ENCODE results near the gene CHD9. TPM values are rescaled to one million over a fixed set of nuclear protein-coding genes. Genes with fewer than 3 reads are reported as not detected.
"Not testable (repeated sequence)": the region's sequence is repeated elsewhere in the genome, so short reads cannot be mapped to it uniquely, and the experiment has no call there.

The CHD9 gene
- total RNA-seq, 4 donors from 2014 or later, result 82.2 to 114 (median 91.3) TPM

DNA sequence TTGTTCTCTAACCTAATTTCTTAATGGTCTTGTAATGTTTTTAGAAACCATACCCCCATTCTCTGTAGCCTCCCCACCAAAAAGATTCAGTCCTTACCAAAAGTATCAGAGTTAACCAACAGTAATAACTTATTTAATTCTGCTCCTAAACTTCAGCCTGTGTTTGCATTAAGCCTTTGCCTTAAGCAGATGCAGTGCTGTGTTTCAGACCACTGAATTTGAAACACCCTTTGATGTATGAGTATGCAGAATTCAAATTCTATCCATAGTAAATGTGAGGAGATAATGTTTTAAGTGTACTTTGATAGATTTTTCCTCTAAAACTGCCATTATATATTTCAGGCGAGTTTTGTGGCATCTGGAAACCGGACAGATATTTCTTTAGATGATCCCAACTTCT lies 207.9 kb downstream of the CHD9 start:
- H3K27ac ChIP-seq, result no peak overlapping the region
- peaks cover 0 to 8% (median 0%) of the 10 kb centered on the region in 4 donors for H3K9me3 ChIP-seq
- TF ChIP-seq, protein P1, sequence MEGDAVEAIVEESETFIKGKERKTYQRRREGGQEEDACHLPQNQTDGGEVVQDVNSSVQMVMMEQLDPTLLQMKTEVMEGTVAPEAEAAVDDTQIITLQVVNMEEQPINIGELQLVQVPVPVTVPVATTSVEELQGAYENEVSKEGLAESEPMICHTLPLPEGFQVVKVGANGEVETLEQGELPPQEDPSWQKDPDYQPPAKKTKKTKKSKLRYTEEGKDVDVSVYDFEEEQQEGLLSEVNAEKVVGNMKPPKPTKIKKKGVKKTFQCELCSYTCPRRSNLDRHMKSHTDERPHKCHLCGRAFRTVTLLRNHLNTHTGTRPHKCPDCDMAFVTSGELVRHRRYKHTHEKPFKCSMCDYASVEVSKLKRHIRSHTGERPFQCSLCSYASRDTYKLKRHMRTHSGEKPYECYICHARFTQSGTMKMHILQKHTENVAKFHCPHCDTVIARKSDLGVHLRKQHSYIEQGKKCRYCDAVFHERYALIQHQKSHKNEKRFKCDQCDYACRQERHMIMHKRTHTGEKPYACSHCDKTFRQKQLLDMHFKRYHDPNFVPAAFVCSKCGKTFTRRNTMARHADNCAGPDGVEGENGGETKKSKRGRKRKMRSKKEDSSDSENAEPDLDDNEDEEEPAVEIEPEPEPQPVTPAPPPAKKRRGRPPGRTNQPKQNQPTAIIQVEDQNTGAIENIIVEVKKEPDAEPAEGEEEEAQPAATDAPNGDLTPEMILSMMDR (IDR thresholded peaks at IDR 0.05), result no peak
- no peak for TF ChIP-seq POLR2A (IDR thresholded peaks at IDR 0.05)
- TF ChIP-seq EP300 (IDR thresholded peaks at IDR 0.05), result no peak
- H3K4me3 ChIP-seq, result no peak overlapping the region
- no peaks in the 10 kb centered on the region for H3K4me1 ChIP-seq
- WGBS, 2 donors, result 94 to 98% methylated on average over 2 of the region's 2 CpGs
- DNase-seq (ENCODE audit: low spot score in 2 of 2), result no peak
- H3K27me3 ChIP-seq, result no peaks in the 10 kb centered on the region
- H3K36me3 ChIP-seq, result peaks cover 0 to 73% (median 0%) of the 10 kb centered on the region in 3 donors

DNA sequence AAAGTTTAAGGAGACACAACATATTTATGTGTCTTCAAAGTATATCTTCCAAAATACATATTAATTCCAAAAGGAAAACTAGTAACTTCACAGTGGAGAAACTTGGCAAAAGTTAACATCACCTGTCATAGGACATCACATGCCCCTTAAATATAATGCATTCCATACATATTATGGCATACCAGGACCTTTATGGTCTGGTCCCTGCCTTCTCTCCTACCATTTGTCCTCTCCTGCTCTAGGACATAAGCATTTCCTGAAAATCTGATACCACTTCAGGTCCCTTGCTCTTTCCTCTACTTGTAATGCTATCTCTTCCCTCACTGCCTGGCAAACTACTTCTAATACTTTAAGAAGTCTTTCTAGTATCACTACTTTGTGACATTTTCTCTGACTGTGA lies 211.4 kb downstream of the CHD9 start:
- H3K36me3 ChIP-seq, result peaks cover 0 to 82% (median 0%) of the 10 kb centered on the region in 3 donors
- no peaks in the 10 kb centered on the region for H3K27me3 ChIP-seq
- H3K4me3 ChIP-seq, result no peak overlapping the region
- H3K27ac ChIP-seq, result no peak overlapping the region
- H3K9me3 ChIP-seq, result no peaks in the 10 kb centered on the region
- H3K4me1 ChIP-seq, result no peaks in the 10 kb centered on the region
- TF ChIP-seq EP300 (IDR thresholded peaks at IDR 0.05) (no peak), POLR2A (IDR thresholded peaks at IDR 0.05) (no peak)
- TF ChIP-seq, protein P1 (IDR thresholded peaks at IDR 0.05), result no peak
- no peak for DNase-seq (ENCODE audit: low spot score in 2 of 2)

DNA sequence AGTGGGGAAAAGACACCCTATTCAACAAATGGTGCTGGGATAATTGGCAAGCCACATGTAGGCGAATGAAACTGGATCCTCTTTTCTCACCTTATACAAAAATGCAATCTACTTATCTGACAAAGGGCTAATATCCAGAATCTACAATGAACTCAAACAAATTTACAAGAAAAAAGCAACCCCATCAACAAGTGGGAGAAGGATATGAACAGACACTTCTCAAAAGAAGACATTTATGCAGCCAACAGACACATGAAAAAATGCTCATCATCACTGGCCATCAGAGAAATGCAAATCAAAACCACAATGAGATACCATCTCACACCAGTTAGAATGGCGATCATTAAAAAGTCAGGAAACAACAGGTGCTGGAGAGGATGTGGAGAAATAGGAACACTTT lies 223.7 kb downstream of the CHD9 start:
- H3K36me3 ChIP-seq, result peaks cover 7 to 75% (median 17%) of the 10 kb centered on the region in 3 donors
- not testable (repeated sequence) for H3K4me1 ChIP-seq; H3K9me3 ChIP-seq; H3K4me3 ChIP-seq; H3K27ac ChIP-seq; H3K27me3 ChIP-seq; DNase-seq (ENCODE audit: low spot score in 2 of 2)
- 97 to 100% methylated on average over 1 of the region's 2 CpGs for WGBS, 2 donors

DNA sequence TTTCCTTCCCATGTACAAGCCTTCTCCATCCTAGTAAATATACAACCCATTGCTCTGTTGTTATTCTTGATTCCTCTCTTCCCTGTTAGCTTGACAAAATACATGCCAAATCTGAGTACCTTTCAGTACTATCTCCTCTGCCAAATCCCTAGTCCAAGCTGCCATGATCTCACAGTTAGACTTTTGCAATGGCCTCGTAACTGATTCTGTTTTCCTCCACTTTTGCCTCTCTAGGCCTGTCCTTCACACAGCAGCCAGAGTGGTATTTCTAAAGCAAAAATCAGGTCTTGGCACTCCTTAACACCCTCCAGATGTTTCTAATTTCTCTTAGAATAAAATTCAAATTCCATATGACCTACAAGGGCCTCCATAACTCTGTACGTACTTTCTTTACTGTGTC lies 226.5 kb downstream of the CHD9 start:
- H3K36me3 ChIP-seq, result peaks cover 1 to 56% (median 4%) of the 10 kb centered on the region in 3 donors
- TF ChIP-seq, protein P1 (IDR thresholded peaks at IDR 0.05), result no peak
- TF ChIP-seq EP300 (IDR thresholded peaks at IDR 0.05) (no peak), POLR2A (IDR thresholded peaks at IDR 0.05) (no peak)
- WGBS, 2 donors, result 77% methylated on average over 2 of the region's 2 CpGs
- no peak for DNase-seq (ENCODE audit: low spot score in 2 of 2)
- no peak overlapping the region for H3K4me3 ChIP-seq
- no peaks in the 10 kb centered on the region for H3K27me3 ChIP-seq
- no peaks in the 10 kb centered on the region for H3K9me3 ChIP-seq
- H3K27ac ChIP-seq, result no peak overlapping the region
- no peaks in the 10 kb centered on the region for H3K4me1 ChIP-seq

DNA sequence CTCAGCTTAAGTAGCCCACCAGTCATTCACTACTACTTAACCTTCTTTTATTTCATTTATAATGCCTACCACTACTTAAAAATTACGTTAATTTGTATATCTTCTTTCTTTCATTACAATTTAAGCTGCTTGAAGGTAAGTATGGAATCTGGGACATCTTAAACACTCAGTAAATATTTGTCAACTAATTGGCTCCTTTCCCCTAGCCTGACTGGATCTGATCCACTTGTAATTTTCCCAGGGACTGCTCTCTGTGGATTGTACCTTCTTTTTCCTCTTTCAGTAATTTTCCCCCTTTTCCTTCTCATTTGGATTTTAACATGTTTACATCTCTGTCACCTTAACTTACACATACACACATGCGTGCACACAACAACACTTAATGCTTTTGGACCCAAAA lies 227.1 kb downstream of the CHD9 start:
- Histone ChIP-seq H3K27me3 (no peaks in the 10 kb centered on the region), H3K4me3 (no peak overlapping the region), H3K4me1 (no peaks in the 10 kb centered on the region), H3K36me3 (peaks cover 0 to 56% (median 9%) of the 10 kb centered on the region in 3 donors), H3K9me3 (no peaks in the 10 kb centered on the region), H3K27ac (no peak overlapping the region)
- DNase-seq (ENCODE audit: low spot score in 2 of 2), result no peak
- WGBS, 2 donors, result 86 to 94% methylated on average over 2 of the region's 2 CpGs
- no peak for TF ChIP-seq EP300 (IDR thresholded peaks at IDR 0.05)

DNA sequence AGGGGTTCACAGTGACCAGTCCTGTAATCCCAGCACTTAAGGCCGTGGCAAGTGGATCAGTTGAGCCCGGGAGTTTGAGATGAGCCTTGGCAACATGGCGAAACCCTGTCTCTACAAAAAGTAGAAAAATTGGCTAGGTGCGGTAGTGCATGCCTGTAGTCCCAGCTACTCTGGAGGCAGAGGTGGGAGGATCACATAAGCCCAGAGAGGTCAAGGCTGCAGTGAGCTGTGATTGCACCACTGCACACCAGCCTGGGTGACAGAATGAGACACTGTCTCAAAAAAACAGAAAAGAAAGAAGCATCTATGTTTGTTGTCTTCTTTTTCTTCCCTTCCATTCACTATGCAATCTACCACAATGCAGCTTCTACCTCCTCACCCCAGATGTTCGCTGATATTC lies 227.5 kb downstream of the CHD9 start:
- H3K9me3 ChIP-seq, result no peaks in the 10 kb centered on the region
- WGBS, 2 donors, result 88 to 89% methylated on average over 5 of the region's 5 CpGs
- H3K4me1 ChIP-seq, result no peaks in the 10 kb centered on the region

More for the DNA sequence above, 227.5 kb downstream of the CHD9 start:
- Histone ChIP-seq H3K4me3 (no peak overlapping the region), H3K36me3 (peaks cover 2 to 56% (median 11%) of the 10 kb centered on the region in 3 donors), H3K27ac (no peak overlapping the region), H3K27me3 (no peaks in the 10 kb centered on the region)
- TF ChIP-seq POLR2A (IDR thresholded peaks at IDR 0.05), result no peak
- no peak for TF ChIP-seq EP300 (IDR thresholded peaks at IDR 0.05)
- TF ChIP-seq, protein P1 (IDR thresholded peaks at IDR 0.05), result no peak
- no peak for DNase-seq (ENCODE audit: low spot score in 2 of 2)
